SU-DHL-6 (cell line): ENCODE data around the gene ROMO1.
"Not testable (repeated sequence)": the region's sequence is repeated elsewhere in the genome, so short reads cannot be mapped to it uniquely, and the experiment has no call there.

ENCODE experiments used
- H2AFZ ChIP-seq: fragments of 200-600 bp; sonication (generic); 2 replicates; pipeline ENCODE4 v1.6.1; 2014; ENCODE audit warnings: low read depth, mild to moderate bottlenecking, moderate library complexity, mixed read lengths, antibody characterized with exemption, low read length; ENCODE audit not compliant: severe bottlenecking
- H3F3A ChIP-seq: fragments of 200-600 bp; shearing (Covaris generic); 2 replicates; pipeline ENCODE4 v1.6.0; 2016; ENCODE audit warnings: antibody characterized with exemption, mild to moderate bottlenecking; ENCODE audit not compliant: insufficient read depth
- H3K27ac ChIP-seq: fragments of 200-600 bp; sonication (generic); 2 replicates; pipeline ENCODE4 v1.5.1; 2016; ENCODE audit warnings: low read depth, mild to moderate bottlenecking, low read length, moderate library complexity, mixed read lengths
- H3K27me3 ChIP-seq: fragments of 200-600 bp; sonication (generic), shearing (Covaris generic); 2 replicates; pipeline ENCODE4 v1.6.0; 2014; ENCODE audit warnings: mild to moderate bottlenecking, low read length
- H3K36me3 ChIP-seq: fragments of 200-600 bp; sonication (generic); 2 replicates; pipeline ENCODE4 v1.6.1; 2014; ENCODE audit warnings: mild to moderate bottlenecking, low read length, mixed read lengths
- H3K4me2 ChIP-seq: fragments of 300-600, 200-600 bp; shearing (Covaris generic), sonication (generic); 2 replicates; pipeline ENCODE4 v1.6.0; 2014; ENCODE audit warnings: low read length, low read depth, mild to moderate bottlenecking; ENCODE audit not compliant: poor library complexity, severe bottlenecking
- H3K4me3 ChIP-seq: fragments of 200-600 bp; sonication (generic); 2 replicates; pipeline ENCODE4 v1.5.1; 2014; ENCODE audit warnings: antibody characterized with exemption, low read length, mild to moderate bottlenecking, mixed read lengths; ENCODE audit not compliant: insufficient read depth, poor library complexity, severe bottlenecking
- H3K79me2 ChIP-seq: fragments of 200-600 bp; sonication (generic); 2 replicates; pipeline ENCODE4 v1.6.1; 2014; ENCODE audit warnings: mild to moderate bottlenecking, low read length, moderate library complexity; ENCODE audit not compliant: insufficient read depth
- H3K9ac ChIP-seq: fragments of 200-600 bp; sonication (generic); 2 replicates; pipeline ENCODE4 v1.7.0; 2014; ENCODE audit warnings: mild to moderate bottlenecking, low read length
- H3K9me2 ChIP-seq: fragments of 200-600 bp; sonication (generic); replicated peaks from 2 replicates; pipeline ENCODE4 v1.6.1; 2014; ENCODE audit warnings: low read length; ENCODE audit not compliant: insufficient read depth
- H3K9me3 ChIP-seq: fragments of 200-600 bp; sonication (generic); 2 replicates; pipeline ENCODE4 v1.6.1; 2014; ENCODE audit warnings: low read length, mixed read lengths; ENCODE audit not compliant: insufficient read depth
- H4K20me1 ChIP-seq: fragments of 200-600 bp; sonication (generic); 2 replicates; pipeline ENCODE4 v1.6.1; 2014; ENCODE audit warnings: low read depth, mild to moderate bottlenecking, antibody characterized with exemption, low read length, moderate library complexity, mixed read lengths
- CTCF ChIP-seq: fragments of 200-600 bp; sonication (generic); IDR thresholded peaks from one replicate; pipeline ENCODE4 v1.5.1; 2017; ENCODE audit warnings: antibody characterized with exemption, mild to moderate bottlenecking, low read length, moderate library complexity; ENCODE audit not compliant: insufficient read depth, poor library complexity, severe bottlenecking
- EZH2phosphoT487 ChIP-seq: fragments of 200-600 bp; sonication (generic), shearing (Covaris generic); conservative IDR thresholded peaks from 2 replicates; pipeline ENCODE4 v1.6.1; 2018; ENCODE audit warnings: mild to moderate bottlenecking, antibody characterized with exemption, low read length, moderate library complexity, mixed read lengths

ROMO1 gene

GRCh38 chr20:35674921-35675320, 24.3 kb upstream of the ROMO1 start:
- H3K27ac ChIP-seq = no peak overlapping the region
- H3K4me3 ChIP-seq = no peak overlapping the region
- H3K9ac ChIP-seq = no peak overlapping the region
- H3K9me3 ChIP-seq = no peaks in the 10 kb centered on the region
- no peaks in the 10 kb centered on the region for H3K9me2 ChIP-seq
- no peaks in the 10 kb centered on the region for H3F3A ChIP-seq
- no peaks in the 10 kb centered on the region for H4K20me1 ChIP-seq
- no peaks in the 10 kb centered on the region for H3K27me3 ChIP-seq
- no peaks in the 10 kb centered on the region for H3K79me2 ChIP-seq
- TF ChIP-seq EZH2phosphoT487 (no peak), CTCF (no peak)
- no peaks in the 10 kb centered on the region for H3K36me3 ChIP-seq
- H3K4me2 ChIP-seq = no peak overlapping the region
- H2AFZ ChIP-seq = no peak overlapping the region

- Histone ChIP-seq H3F3A (no peaks in the 10 kb centered on the region), H3K9ac (no peak overlapping the region), H3K27ac (no peak overlapping the region), H3K4me3 (no peak overlapping the region), H3K9me2 (no peaks in the 10 kb centered on the region), H3K79me2 (no peaks in the 10 kb centered on the region), H2AFZ (no peak overlapping the region), H4K20me1 (no peaks in the 10 kb centered on the region), H3K27me3 (no peaks in the 10 kb centered on the region), H3K36me3 (no peaks in the 10 kb centered on the region), H3K4me2 (no peak overlapping the region), H3K9me3 (no peaks in the 10 kb centered on the region)
- TF ChIP-seq CTCF (no peak), EZH2phosphoT487 (no peak)
Measured at GRCh38 chr20:35680452-35681183, 18.6 kb upstream of the ROMO1 start.

GRCh38 chr20:35681960-35682359, 17.2 kb upstream of the ROMO1 start:
- Histone ChIP-seq H3K27ac (no peak overlapping the region), H3K9ac (no peak overlapping the region), H3K4me2 (no peak overlapping the region), H3K4me3 (no peak overlapping the region), H3K9me2 (no peaks in the 10 kb centered on the region), H3K79me2 (no peaks in the 10 kb centered on the region), H2AFZ (no peak overlapping the region), H3K27me3 (no peaks in the 10 kb centered on the region), H3F3A (no peaks in the 10 kb centered on the region), H3K9me3 (no peaks in the 10 kb centered on the region), H4K20me1 (no peaks in the 10 kb centered on the region), H3K36me3 (no peaks in the 10 kb centered on the region)
- TF ChIP-seq CTCF = no peak
- TF ChIP-seq EZH2phosphoT487 = no peak

- H3K9ac ChIP-seq, H2AFZ ChIP-seq, H3K27me3 ChIP-seq, H3F3A ChIP-seq, H3K79me2 ChIP-seq, H3K27ac ChIP-seq, H3K4me3 ChIP-seq, H3K9me2 ChIP-seq, H3K9me3 ChIP-seq, H4K20me1 ChIP-seq, H3K4me2 ChIP-seq, H3K36me3 ChIP-seq: not testable (repeated sequence)
Measured at GRCh38 chr20:35685368-35685767, 13.8 kb upstream of the ROMO1 start.

GRCh38 chr20:35686872-35687271, 12.3 kb upstream of the ROMO1 start:
- H3K27ac ChIP-seq, H2AFZ ChIP-seq, H3F3A ChIP-seq, H3K4me3 ChIP-seq, H3K9me2 ChIP-seq, H3K9ac ChIP-seq, H3K4me2 ChIP-seq, H3K27me3 ChIP-seq, H3K36me3 ChIP-seq, H3K79me2 ChIP-seq, H4K20me1 ChIP-seq, H3K9me3 ChIP-seq: not testable (repeated sequence)
